Measurements from ENCODE around the gene LDB2.

DNA sequence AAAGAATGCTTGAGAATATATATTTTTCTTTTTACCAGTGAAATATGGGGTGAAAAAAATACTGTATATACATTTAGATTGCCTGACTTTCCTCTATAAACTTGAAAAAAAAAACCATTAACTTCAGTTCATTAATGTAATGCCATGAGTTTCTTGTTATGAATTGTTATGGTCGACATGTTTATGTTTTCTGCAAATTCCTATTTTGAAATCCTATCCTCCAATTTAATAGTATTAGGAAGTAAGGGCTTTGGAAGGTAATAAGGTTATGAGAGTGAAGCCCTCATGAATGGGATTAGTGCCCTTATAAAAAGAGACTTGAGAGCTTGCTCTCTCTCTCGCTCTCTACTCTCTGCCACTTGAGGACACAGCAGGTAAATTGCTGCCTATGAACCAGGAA, 211.4 kb downstream of the LDB2 start:
- TF ChIP-seq, protein P1, sequence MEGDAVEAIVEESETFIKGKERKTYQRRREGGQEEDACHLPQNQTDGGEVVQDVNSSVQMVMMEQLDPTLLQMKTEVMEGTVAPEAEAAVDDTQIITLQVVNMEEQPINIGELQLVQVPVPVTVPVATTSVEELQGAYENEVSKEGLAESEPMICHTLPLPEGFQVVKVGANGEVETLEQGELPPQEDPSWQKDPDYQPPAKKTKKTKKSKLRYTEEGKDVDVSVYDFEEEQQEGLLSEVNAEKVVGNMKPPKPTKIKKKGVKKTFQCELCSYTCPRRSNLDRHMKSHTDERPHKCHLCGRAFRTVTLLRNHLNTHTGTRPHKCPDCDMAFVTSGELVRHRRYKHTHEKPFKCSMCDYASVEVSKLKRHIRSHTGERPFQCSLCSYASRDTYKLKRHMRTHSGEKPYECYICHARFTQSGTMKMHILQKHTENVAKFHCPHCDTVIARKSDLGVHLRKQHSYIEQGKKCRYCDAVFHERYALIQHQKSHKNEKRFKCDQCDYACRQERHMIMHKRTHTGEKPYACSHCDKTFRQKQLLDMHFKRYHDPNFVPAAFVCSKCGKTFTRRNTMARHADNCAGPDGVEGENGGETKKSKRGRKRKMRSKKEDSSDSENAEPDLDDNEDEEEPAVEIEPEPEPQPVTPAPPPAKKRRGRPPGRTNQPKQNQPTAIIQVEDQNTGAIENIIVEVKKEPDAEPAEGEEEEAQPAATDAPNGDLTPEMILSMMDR (IDR thresholded peaks at IDR 0.05; ENCODE audit: low read depth, low read length, poor library complexity, severe bottlenecking) = no peak
- no peak for TF ChIP-seq EZH2phosphoT487 (IDR thresholded peaks at IDR 0.05; ENCODE audit: borderline replicate concordance, low read length)
